Ascending aorta (tissue), 2 donors: ENCODE measurements around the gene LYRM7. TPM values are rescaled to one million over a fixed set of nuclear protein-coding genes. Genes with fewer than 3 reads are reported as not detected.

Experiments
- DNase-seq, 2 donors: peaks; one replicate each; pipeline ENCODE4 v3.0.0-alpha.2; 2019; ENCODE audit warnings: low spot score in 2 of 2
- H3K27ac ChIP-seq, 2 donors: fragments of 200-600 bp; sonication (generic); one replicate each; pipeline ENCODE4 v1.5.1; 2016 to 2017; ENCODE audit warnings: mild to moderate bottlenecking in 1 of 2
- H3K27me3 ChIP-seq: fragments of 200-600 bp; sonication (generic); one replicate; pipeline ENCODE4 v1.5.1; 2017
- H3K36me3 ChIP-seq, 2 donors: fragments of 200-600 bp; sonication (generic); one replicate each; pipeline ENCODE4 v1.5.1; 2016
- H3K4me1 ChIP-seq, 2 donors: fragments of 200-600 bp; sonication (generic); one replicate each; pipeline ENCODE4 v1.5.1; 2016 to 2017; ENCODE audit warnings: mild to moderate bottlenecking in 1 of 2
- H3K4me3 ChIP-seq, 2 donors: fragments of 200-600 bp; sonication (generic); one replicate each; pipeline ENCODE4 v1.5.1; 2016 to 2017; ENCODE audit warnings: mild to moderate bottlenecking in 1 of 2
- H3K9me3 ChIP-seq, 2 donors: fragments of 200-600 bp; sonication (generic); one replicate each; pipeline ENCODE4 v1.5.1; 2016
- intact Hi-C: fragments of 100-400 bp; cut with DNase I; formaldehyde crosslinking; loops from one replicate; pipeline ENCODE4 v1.15.1; 2023
- total RNA-seq: library from RNA; depleted of rRNA; stranded (reverse); fragments of >200 nt; gene quantifications from one replicate; pipeline ENCODE4 v1.1.0, GENCODE V29; 2016
- TF ChIP-seq, protein P1 (sequence below), 3 experiments: fragments of 200-600 bp in 2 of 3; fragments of 450-650 bp in 1 of 3; sonication (generic) in 2 of 3; IDR thresholded peaks; one replicate each; pipeline ENCODE4 v1.5.1; 2016 to 2019; ENCODE audit warnings: antibody characterized with exemption in 3 of 3, mild to moderate bottlenecking in 1 of 3, moderate library complexity in 1 of 3

The LYRM7 gene
- total RNA-seq, 1 donor from 2014 or later, result 0.32 TPM

DNA sequence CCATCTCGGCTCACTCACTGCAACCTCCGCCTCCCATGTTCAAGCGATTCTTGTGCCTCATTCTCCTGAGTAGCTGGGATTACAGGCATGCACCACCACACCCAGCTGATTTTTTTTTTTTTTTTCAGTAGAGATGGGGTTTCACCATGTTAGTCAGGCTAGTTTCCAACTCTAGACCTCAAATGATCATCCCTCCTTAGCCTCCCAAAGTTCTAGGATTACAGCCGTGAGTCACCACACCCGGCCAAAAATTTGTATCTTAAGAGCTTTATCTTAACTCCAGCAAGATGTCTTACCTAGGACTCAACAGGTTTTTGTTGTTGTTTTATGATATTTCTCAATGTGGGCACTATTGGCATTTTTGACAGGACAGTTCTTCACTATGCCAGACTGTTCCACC lies 27.9 kb downstream of the LYRM7 start:
- no peaks in the 10 kb centered on the region for H3K4me1 ChIP-seq
- peaks cover 4 to 5% of the 10 kb centered on the region in 2 donors for H3K36me3 ChIP-seq
- intact Hi-C loops, result no loop called here
- no peaks in the 10 kb centered on the region for H3K9me3 ChIP-seq
- DNase-seq, result no peak
- H3K27ac ChIP-seq, result no peak overlapping the region
- no peaks in the 10 kb centered on the region for H3K27me3 ChIP-seq
- H3K4me3 ChIP-seq, result no peak overlapping the region
- TF ChIP-seq, protein P1, sequence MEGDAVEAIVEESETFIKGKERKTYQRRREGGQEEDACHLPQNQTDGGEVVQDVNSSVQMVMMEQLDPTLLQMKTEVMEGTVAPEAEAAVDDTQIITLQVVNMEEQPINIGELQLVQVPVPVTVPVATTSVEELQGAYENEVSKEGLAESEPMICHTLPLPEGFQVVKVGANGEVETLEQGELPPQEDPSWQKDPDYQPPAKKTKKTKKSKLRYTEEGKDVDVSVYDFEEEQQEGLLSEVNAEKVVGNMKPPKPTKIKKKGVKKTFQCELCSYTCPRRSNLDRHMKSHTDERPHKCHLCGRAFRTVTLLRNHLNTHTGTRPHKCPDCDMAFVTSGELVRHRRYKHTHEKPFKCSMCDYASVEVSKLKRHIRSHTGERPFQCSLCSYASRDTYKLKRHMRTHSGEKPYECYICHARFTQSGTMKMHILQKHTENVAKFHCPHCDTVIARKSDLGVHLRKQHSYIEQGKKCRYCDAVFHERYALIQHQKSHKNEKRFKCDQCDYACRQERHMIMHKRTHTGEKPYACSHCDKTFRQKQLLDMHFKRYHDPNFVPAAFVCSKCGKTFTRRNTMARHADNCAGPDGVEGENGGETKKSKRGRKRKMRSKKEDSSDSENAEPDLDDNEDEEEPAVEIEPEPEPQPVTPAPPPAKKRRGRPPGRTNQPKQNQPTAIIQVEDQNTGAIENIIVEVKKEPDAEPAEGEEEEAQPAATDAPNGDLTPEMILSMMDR (IDR thresholded peaks at IDR 0.05), result no peak

- no peaks in the 10 kb centered on the region for H3K9me3 ChIP-seq
- no peak overlapping the region for H3K4me3 ChIP-seq
- peaks cover 4 to 5% of the 10 kb centered on the region in 2 donors for H3K36me3 ChIP-seq
- no peak overlapping the region for H3K27ac ChIP-seq
- intact Hi-C loops, result no loop called here
- H3K4me1 ChIP-seq, result no peaks in the 10 kb centered on the region
- no peaks in the 10 kb centered on the region for H3K27me3 ChIP-seq
- TF ChIP-seq, protein P1 (IDR thresholded peaks at IDR 0.05), result no peak
- no peak for DNase-seq
These were observed 29.8 kb downstream of the LYRM7 start for GRCh38 chr5:131200560-131200959.

DNA sequence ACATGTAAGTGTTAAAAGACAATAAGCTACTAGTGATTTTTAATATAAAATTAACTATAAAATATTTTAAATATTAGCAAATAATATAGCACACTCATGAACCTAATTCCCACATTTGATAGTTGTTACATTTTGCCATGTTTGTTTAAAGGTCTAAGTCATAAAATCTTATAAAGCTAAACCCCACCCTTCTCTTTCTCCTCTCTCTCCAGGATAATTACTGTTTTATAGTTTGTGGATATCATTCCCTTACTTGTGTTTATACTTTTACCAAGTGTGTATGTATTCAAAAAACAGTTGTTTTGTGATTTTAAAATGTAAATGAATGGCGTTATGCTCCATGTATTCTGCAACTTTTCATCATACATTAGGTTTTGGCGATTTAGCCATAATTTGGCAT lies 34.2 kb downstream of the LYRM7 start:
- Histone ChIP-seq H3K9me3 (no peaks in the 10 kb centered on the region), H3K4me3 (no peak overlapping the region), H3K27me3 (no peaks in the 10 kb centered on the region), H3K4me1 (no peaks in the 10 kb centered on the region), H3K36me3 (peaks cover 0 to 5% of the 10 kb centered on the region in 2 donors), H3K27ac (no peak overlapping the region)
- intact Hi-C loops, result no loop called here
- TF ChIP-seq, protein P1 (IDR thresholded peaks at IDR 0.05), result no peak
- no peak for DNase-seq

GRCh38 chr5:131206061-131206460 lies 35.3 kb downstream of the LYRM7 start:
- Histone ChIP-seq H3K9me3 (no peaks in the 10 kb centered on the region), H3K36me3 (no peaks in the 10 kb centered on the region), H3K4me3 (no peak overlapping the region), H3K27me3 (no peaks in the 10 kb centered on the region), H3K4me1 (no peaks in the 10 kb centered on the region), H3K27ac (no peak overlapping the region)
- TF ChIP-seq, protein P1 (IDR thresholded peaks at IDR 0.05), result no peak
- no peak for DNase-seq
- intact Hi-C loops, result no loop called here

DNA sequence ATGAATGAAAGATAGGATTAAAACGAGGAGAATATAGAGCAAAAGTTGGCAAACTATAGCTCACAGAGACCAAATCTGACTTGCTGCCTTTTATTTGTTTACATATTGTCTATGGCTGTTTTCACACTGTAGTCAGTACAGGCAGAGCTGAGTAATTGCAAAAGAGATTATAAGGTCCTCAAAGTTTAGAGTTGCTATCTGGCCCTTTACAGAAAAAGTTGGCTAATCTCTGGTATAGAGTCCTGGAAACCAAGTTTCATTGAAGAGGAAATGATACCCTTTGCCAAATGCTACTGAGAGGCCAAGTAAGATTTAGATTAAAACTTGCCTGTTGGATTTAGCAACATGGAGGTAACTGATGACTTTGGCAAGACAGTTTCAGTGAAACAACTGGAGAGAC lies 36.0 kb downstream of the LYRM7 start:
- DNase-seq, result no peak
- intact Hi-C loops, result no loop called here
- TF ChIP-seq, protein P1 (IDR thresholded peaks at IDR 0.05), result no peak

DNA sequence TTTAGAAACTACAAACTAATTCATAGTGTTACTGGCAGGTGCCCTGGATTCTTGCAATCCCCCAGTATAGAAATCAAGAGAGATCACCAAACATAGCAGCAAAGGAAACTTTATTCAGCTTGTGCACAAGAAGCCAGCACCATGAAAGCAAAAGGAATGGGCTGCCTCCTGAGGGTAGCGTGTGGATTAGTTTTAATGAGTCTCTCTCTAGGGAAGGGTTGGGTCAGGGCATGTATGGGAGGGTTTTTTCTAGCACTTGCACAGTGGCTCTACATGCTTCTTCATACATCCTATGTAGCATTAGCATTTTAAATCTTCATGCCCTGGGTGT lies 38.4 kb downstream of the LYRM7 start:
- H3K4me3 ChIP-seq, result no peak overlapping the region
- H3K9me3 ChIP-seq, result no peaks in the 10 kb centered on the region
- H3K27me3 ChIP-seq, result no peaks in the 10 kb centered on the region
- H3K4me1 ChIP-seq, result no peaks in the 10 kb centered on the region
- TF ChIP-seq, protein P1 (IDR thresholded peaks at IDR 0.05), result no peak
- intact Hi-C loops, result no loop called here
- DNase-seq, result no peak
- no peaks in the 10 kb centered on the region for H3K36me3 ChIP-seq
- H3K27ac ChIP-seq, result no peak overlapping the region

More for the DNA sequence above, 36.0 kb downstream of the LYRM7 start:
- Histone ChIP-seq H3K4me3 (no peak overlapping the region), H3K36me3 (no peaks in the 10 kb centered on the region), H3K4me1 (no peaks in the 10 kb centered on the region), H3K9me3 (no peaks in the 10 kb centered on the region), H3K27ac (no peak overlapping the region), H3K27me3 (no peaks in the 10 kb centered on the region)
